OCI-LY1 (cell line): Measurements from ENCODE around the gene PCDHGA1.

Source experiments
- H2AFZ ChIP-seq: fragments of 200-600 bp; sonication (generic), shearing (Covaris generic); 2 replicates; pipeline ENCODE4 v1.6.0; 2014; ENCODE audit warnings: antibody characterized with exemption, mild to moderate bottlenecking, low read length
- H3F3A ChIP-seq: fragments of 200-600 bp; sonication (generic), shearing (Covaris generic); 2 replicates; pipeline ENCODE4 v1.6.0; 2014; ENCODE audit warnings: mild to moderate bottlenecking, antibody characterized with exemption, low read length, moderate library complexity; ENCODE audit not compliant: insufficient read depth
- H3K27ac ChIP-seq: fragments of 200-600 bp; sonication (generic); 2 replicates; pipeline ENCODE4 v1.5.1; 2014; ENCODE audit warnings: low read length, mixed run types, mild to moderate bottlenecking, low read depth; ENCODE audit not compliant: poor library complexity, severe bottlenecking
- H3K27me3 ChIP-seq: fragments of 200-600 bp; sonication (generic); 2 replicates; pipeline ENCODE4 v1.6.0; 2014; ENCODE audit warnings: antibody characterized with exemption, mild to moderate bottlenecking, low read length, moderate library complexity; ENCODE audit not compliant: insufficient read depth
- H3K36me3 ChIP-seq: fragments of 200-600 bp; sonication (generic); 2 replicates; pipeline ENCODE4 v1.6.1; 2014; ENCODE audit warnings: mild to moderate bottlenecking, antibody characterized with exemption, low read length, moderate library complexity, mixed read lengths; ENCODE audit not compliant: insufficient read depth
- H3K4me1 ChIP-seq: fragments of 200-600 bp; sonication (generic); 2 replicates; pipeline ENCODE4 v1.5.1; 2014; ENCODE audit warnings: mild to moderate bottlenecking, low read length, moderate library complexity; ENCODE audit not compliant: insufficient read depth, severe bottlenecking
- H3K4me2 ChIP-seq: fragments of 200-600 bp; sonication (generic), shearing (Covaris generic); 2 replicates; pipeline ENCODE4 v1.6.1; 2014; ENCODE audit warnings: low read length
- H3K4me3 ChIP-seq: fragments of 200-600 bp; sonication (generic); 2 replicates; pipeline ENCODE4 v1.5.1; 2014; ENCODE audit warnings: low read length, low read depth, mild to moderate bottlenecking, mixed read lengths; ENCODE audit not compliant: poor library complexity, severe bottlenecking
- H3K79me2 ChIP-seq: fragments of 200-600 bp; shearing (Covaris generic); 2 replicates; pipeline ENCODE4 v1.6.1; 2016; ENCODE audit warnings: mixed run types, low read length, mixed read lengths; ENCODE audit not compliant: insufficient read depth
- H3K9ac ChIP-seq: fragments of 200-600 bp; sonication (generic), shearing (Covaris generic); 2 replicates; pipeline ENCODE4 v1.6.1; 2014; ENCODE audit warnings: mild to moderate bottlenecking, low read length, mixed read lengths
- H3K9me2 ChIP-seq: fragments of 200-600 bp; sonication (generic), shearing (Covaris generic); 2 replicates; pipeline ENCODE4 v1.6.1; 2014; ENCODE audit warnings: low read depth, mild to moderate bottlenecking, low read length, mixed read lengths
- H3K9me3 ChIP-seq: fragments of 200-600 bp; shearing (Covaris generic); 2 replicates; pipeline ENCODE4 v1.6.1; 2014; ENCODE audit warnings: low read length, mixed read lengths
- H4K20me1 ChIP-seq: fragments of 200-600 bp; sonication (generic), shearing (Covaris generic); 2 replicates; pipeline ENCODE4 v1.6.0; 2016; ENCODE audit warnings: mild to moderate bottlenecking, low read length; ENCODE audit not compliant: insufficient read depth
- CTCF ChIP-seq: fragments of 200-600 bp; sonication (generic), shearing (Covaris generic); IDR thresholded peaks from 2 replicates; pipeline ENCODE4 v1.5.1; 2017; ENCODE audit warnings: mild to moderate bottlenecking, antibody characterized with exemption, low read length, moderate library complexity, mixed read lengths
- EZH2 ChIP-seq: fragments of 200-600 bp; sonication (generic), shearing (Covaris generic); IDR thresholded peaks from 2 replicates; pipeline ENCODE4 v1.8.0; 2017; ENCODE audit warnings: borderline replicate concordance, mixed run types, mild to moderate bottlenecking, antibody characterized with exemption, low read length, moderate library complexity, mixed read lengths

Gene PCDHGA1

GRCh38 chr5:141515946-141516671 is 185.8 kb downstream of the PCDHGA1 start:
- TF ChIP-seq EZH2, result no peak
- TF ChIP-seq CTCF, result no peak
- peaks cover 33% of the 10 kb centered on the region for H3K36me3 ChIP-seq
- H3K27ac ChIP-seq, result peak overlapping the region; percentile 90
- no peak overlapping the region; the same call in 1 of the 2 replicates for H3K9ac ChIP-seq
- H3K4me3 ChIP-seq, result no peak overlapping the region
- peaks cover 52% of the 10 kb centered on the region for H3K4me1 ChIP-seq
- H3K27me3 ChIP-seq, result no peaks in the 10 kb centered on the region
- no peaks in the 10 kb centered on the region for H3K9me2 ChIP-seq
- H2AFZ ChIP-seq, result no peak overlapping the region
- no peaks in the 10 kb centered on the region for H3K79me2 ChIP-seq
- H3K9me3 ChIP-seq, result no peaks in the 10 kb centered on the region
- H3F3A ChIP-seq, result no peaks in the 10 kb centered on the region
- no peak overlapping the region for H3K4me2 ChIP-seq
- no peaks in the 10 kb centered on the region for H4K20me1 ChIP-seq

GRCh38 chr5:141516672-141517025 is 186.3 kb downstream of the PCDHGA1 start:
- Histone ChIP-seq H3K9me2 (no peaks in the 10 kb centered on the region), H3K9ac (no peak overlapping the region), H3K36me3 (peaks cover 39% of the 10 kb centered on the region), H2AFZ (no peak overlapping the region), H3K79me2 (no peaks in the 10 kb centered on the region), H3K9me3 (no peaks in the 10 kb centered on the region), H4K20me1 (no peaks in the 10 kb centered on the region), H3K4me3 (no peak overlapping the region), H3K4me1 (peaks cover 46% of the 10 kb centered on the region), H3K27ac (peak overlapping the region; percentile 90), H3K27me3 (no peaks in the 10 kb centered on the region), H3K4me2 (no peak overlapping the region), H3F3A (no peaks in the 10 kb centered on the region)
- TF ChIP-seq CTCF, result no peak
- TF ChIP-seq EZH2, result no peak

GRCh38 chr5:141517312-141517711 is 187.0 kb downstream of the PCDHGA1 start:
- no peaks in the 10 kb centered on the region for H3K9me2 ChIP-seq
- no peak overlapping the region for H2AFZ ChIP-seq
- TF ChIP-seq EZH2 (no peak), CTCF (no peak)
- no peaks in the 10 kb centered on the region for H4K20me1 ChIP-seq
- H3K36me3 ChIP-seq, result peaks cover 45% of the 10 kb centered on the region
- no peaks in the 10 kb centered on the region for H3K27me3 ChIP-seq
- peak overlapping the region; percentile 90 for H3K27ac ChIP-seq
- H3K9me3 ChIP-seq, result no peaks in the 10 kb centered on the region
- H3K79me2 ChIP-seq, result no peaks in the 10 kb centered on the region
- H3K4me3 ChIP-seq, result no peak overlapping the region
- H3K4me1 ChIP-seq, result peaks cover 40% of the 10 kb centered on the region
- H3K4me2 ChIP-seq, result no peak overlapping the region
- no peaks in the 10 kb centered on the region for H3F3A ChIP-seq
- H3K9ac ChIP-seq, result no peak overlapping the region
